ENCODE measurements around the gene CRYBB3. TPM values are rescaled to one million over a fixed set of nuclear protein-coding genes. Genes with fewer than 3 reads are reported as not detected.
"Not testable (repeated sequence)": the region's sequence is repeated elsewhere in the genome, so short reads cannot be mapped to it uniquely, and the experiment has no call there.

Gene CRYBB3
- total and polyA plus RNA-seq, 2 donors (not counting 1 experiment from before 2014, with no cell fraction given): not detected

DNA sequence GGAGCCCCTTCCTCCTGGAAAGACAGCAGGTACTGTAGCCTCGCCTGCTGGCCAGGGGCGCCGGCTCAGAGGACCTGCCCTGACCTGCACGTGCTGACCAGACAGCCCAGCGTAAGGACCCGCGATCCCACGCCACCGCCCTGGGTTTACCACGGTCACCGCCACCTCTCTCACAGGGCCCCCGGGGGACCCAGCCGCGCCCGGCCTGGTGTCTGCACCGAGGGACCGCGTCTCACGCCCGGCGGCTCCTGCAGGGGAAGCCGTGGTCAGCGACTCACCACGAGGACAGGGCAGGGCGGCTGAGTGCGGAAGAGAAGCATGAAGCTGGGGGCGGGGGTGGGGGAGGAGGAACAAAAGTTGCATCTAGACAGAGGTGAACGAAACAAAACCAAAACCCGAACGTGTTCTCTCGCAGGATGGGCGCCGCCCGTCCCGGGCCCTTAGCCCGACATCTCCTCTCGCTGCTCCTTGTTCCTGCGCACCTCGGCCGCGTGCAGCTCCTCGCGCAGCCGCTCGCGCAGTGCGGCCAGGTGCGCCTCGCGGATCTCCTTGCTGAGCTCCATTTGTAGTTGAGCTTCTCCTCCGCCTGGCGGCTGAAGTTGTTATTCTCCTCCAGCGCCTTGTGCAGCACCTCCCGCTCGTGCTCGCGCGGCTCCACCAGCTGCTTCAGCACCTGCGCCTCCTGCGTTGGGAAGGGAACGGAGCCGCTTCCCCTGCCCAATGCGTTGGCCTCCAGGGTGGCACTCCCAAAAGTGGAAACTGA, 20.6 kb upstream of the CRYBB3 start:
- DNase-seq; H3K36me3 ChIP-seq (replicated peaks in 1 of 2; ENCODE audit: control extremely low read depth in 1 of 2, control insufficient read depth in 1 of 2, extremely low read depth in 1 of 2, insufficient read depth in 2 of 2, low read length in 1 of 2); H3K79me2 ChIP-seq (ENCODE audit: control insufficient read depth, insufficient read depth, low read length); H3K4me1 ChIP-seq (ENCODE audit: control insufficient read depth in 2 of 2, insufficient read depth in 2 of 2, low read length in 2 of 2); H3K27ac Mint-ChIP-seq; H3K27ac ChIP-seq (ENCODE audit: low read length in 2 of 2); POLR2A ChIA-PET; H3K9me3 Mint-ChIP-seq (ENCODE audit: insufficient read depth); H3K4me1 Mint-ChIP-seq; H3K9ac ChIP-seq (ENCODE audit: low read length); H2AFZ ChIP-seq (ENCODE audit: insufficient read depth, low read depth, low read length, poor library complexity, severe bottlenecking); H3K4me2 ChIP-seq (replicated peaks; ENCODE audit: low read depth, low read length, poor library complexity, severe bottlenecking); intact Hi-C loops (cut with micrococcal nuclease); H4K20me1 ChIP-seq (ENCODE audit: control insufficient read depth, insufficient read depth, low read length, poor library complexity, severe bottlenecking); H3K27me3 Mint-ChIP-seq; H3K27me3 ChIP-seq (replicated peaks in 1 of 4; ENCODE audit: control extremely low read depth in 1 of 4, control insufficient read depth in 3 of 4, insufficient read depth in 4 of 4, low read length in 3 of 4); CTCF ChIA-PET: not testable (repeated sequence)
- H3K4me3 ChIP-seq (ENCODE audit: control extremely low read depth in 1 of 5, extremely low read depth in 1 of 5, insufficient read depth in 1 of 5, low read depth in 2 of 5, low read length in 4 of 5): peak overlapping the region in 3 of 5 experiments; percentile 18 to 39 (median 32)
- peak; percentile 81 for ATAC-seq (ENCODE audit: low read depth)
- peaks cover 0 to 14% (median 5%) of the 10 kb centered on the region in 3 donors for H3K9me3 ChIP-seq (ENCODE audit: control extremely low read depth in 1 of 3, control insufficient read depth in 2 of 3, insufficient read depth in 1 of 3, low read length in 2 of 3)
- whole genome bisulfite sequencing (ENCODE audit: insufficient coverage): 94% methylated on average over 37 of the region's 63 CpGs
- peak overlapping the region; percentile 45 for H3K4me3 Mint-ChIP-seq

DNA sequence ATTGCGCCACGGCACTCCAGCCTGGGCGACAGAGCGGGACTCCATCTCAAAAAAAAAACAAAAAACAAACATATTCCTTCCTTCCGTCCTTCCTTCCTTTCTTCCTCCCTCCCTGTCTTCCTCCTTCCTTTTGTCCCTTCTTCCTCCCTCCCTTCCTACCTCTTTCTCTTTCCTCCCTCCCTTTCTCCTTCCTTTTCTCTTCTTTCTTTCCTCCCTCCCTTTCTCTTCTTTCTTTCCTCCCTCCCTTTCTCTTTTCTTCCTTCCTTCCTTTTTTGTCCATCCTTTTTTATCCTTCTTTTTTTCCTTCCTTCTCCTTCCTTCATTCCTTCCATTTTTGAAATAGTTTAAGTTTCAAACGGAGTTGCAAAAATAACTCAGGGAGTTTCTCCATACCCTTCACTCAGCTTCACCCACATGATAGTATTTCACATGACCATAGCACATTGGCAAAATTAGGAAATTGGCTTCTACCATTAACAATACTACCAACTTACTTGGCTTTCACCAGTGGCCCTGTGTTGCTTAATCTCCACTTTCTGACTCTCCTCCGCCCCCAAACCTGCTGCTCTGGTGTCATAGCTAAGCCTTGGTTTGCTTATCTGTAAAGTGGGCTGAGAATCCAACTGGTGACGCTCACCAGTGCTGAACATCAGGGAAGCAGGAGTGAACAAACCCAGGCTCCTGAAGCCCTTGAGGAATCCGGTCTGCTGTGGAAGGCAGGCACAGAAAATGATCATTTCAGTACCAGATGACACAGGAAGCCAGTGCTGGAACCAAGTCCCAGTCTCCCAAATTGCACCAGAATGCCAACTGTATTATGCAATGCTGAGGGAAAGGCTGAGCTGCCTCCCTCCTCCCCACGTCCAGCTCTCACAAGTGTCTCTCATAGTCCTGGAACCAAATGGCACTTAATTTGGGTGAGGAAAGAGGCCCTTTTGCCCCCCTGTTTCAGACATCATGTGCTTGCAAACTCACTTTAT, 17.2 kb upstream of the CRYBB3 start:
- 100% methylated on average over 4 of the region's 10 CpGs for WGBS (ENCODE audit: insufficient coverage)
- Mint-ChIP-seq H3K9me3 (ENCODE audit: insufficient read depth) (peaks cover 8% of the 10 kb centered on the region), H3K27ac (no peak overlapping the region), H3K4me3 (no peak overlapping the region), H3K4me1 (no peaks in the 10 kb centered on the region), H3K27me3 (peaks cover 3% of the 10 kb centered on the region)
- intact Hi-C loops (cut with micrococcal nuclease): no loop called here
- ChIA-PET POLR2A (no interaction called here), CTCF (no interaction called here)
- H3K4me3 ChIP-seq (ENCODE audit: control extremely low read depth in 1 of 5, extremely low read depth in 1 of 5, insufficient read depth in 1 of 5, low read depth in 2 of 5, low read length in 4 of 5): no peak overlapping the region
- H3K79me2 ChIP-seq (ENCODE audit: control insufficient read depth, insufficient read depth, low read length): no peaks in the 10 kb centered on the region
- no peak overlapping the region for H3K27ac ChIP-seq (ENCODE audit: low read length in 2 of 2)
- H3K9me3 ChIP-seq (ENCODE audit: control extremely low read depth in 1 of 3, control insufficient read depth in 2 of 3, insufficient read depth in 1 of 3, low read length in 2 of 3): peaks cover 0 to 14% (median 5%) of the 10 kb centered on the region in 3 donors
- H3K9ac ChIP-seq (ENCODE audit: low read length): no peak overlapping the region
- TF ChIP-seq, protein P1, sequence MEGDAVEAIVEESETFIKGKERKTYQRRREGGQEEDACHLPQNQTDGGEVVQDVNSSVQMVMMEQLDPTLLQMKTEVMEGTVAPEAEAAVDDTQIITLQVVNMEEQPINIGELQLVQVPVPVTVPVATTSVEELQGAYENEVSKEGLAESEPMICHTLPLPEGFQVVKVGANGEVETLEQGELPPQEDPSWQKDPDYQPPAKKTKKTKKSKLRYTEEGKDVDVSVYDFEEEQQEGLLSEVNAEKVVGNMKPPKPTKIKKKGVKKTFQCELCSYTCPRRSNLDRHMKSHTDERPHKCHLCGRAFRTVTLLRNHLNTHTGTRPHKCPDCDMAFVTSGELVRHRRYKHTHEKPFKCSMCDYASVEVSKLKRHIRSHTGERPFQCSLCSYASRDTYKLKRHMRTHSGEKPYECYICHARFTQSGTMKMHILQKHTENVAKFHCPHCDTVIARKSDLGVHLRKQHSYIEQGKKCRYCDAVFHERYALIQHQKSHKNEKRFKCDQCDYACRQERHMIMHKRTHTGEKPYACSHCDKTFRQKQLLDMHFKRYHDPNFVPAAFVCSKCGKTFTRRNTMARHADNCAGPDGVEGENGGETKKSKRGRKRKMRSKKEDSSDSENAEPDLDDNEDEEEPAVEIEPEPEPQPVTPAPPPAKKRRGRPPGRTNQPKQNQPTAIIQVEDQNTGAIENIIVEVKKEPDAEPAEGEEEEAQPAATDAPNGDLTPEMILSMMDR (IDR thresholded peaks at IDR 0.05): no peak
- no peak for TF ChIP-seq EZH2 (IDR thresholded peaks at IDR 0.05; ENCODE audit: borderline replicate concordance, insufficient read depth, low read depth, low read length, poor library complexity, severe bottlenecking)
- H3K4me2 ChIP-seq (replicated peaks; ENCODE audit: low read depth, low read length, poor library complexity, severe bottlenecking): no peak overlapping the region
- no peaks in the 10 kb centered on the region for H3K27me3 ChIP-seq (replicated peaks in 1 of 4; ENCODE audit: control extremely low read depth in 1 of 4, control insufficient read depth in 3 of 4, insufficient read depth in 4 of 4, low read length in 3 of 4)
- H3K36me3 ChIP-seq (replicated peaks in 1 of 2; ENCODE audit: control extremely low read depth in 1 of 2, control insufficient read depth in 1 of 2, extremely low read depth in 1 of 2, insufficient read depth in 2 of 2, low read length in 1 of 2): no peaks in the 10 kb centered on the region
- ATAC-seq (ENCODE audit: low read depth): no peak
- no peaks in the 10 kb centered on the region for H4K20me1 ChIP-seq (ENCODE audit: control insufficient read depth, insufficient read depth, low read length, poor library complexity, severe bottlenecking)
- H2AFZ ChIP-seq (ENCODE audit: insufficient read depth, low read depth, low read length, poor library complexity, severe bottlenecking): no peak overlapping the region
- H3K4me1 ChIP-seq (ENCODE audit: control insufficient read depth in 2 of 2, insufficient read depth in 2 of 2, low read length in 2 of 2): no peaks in the 10 kb centered on the region
- DNase-seq: no peak
